Measurements from ENCODE around the gene SCLY. TPM values are rescaled to one million over a fixed set of nuclear protein-coding genes. Genes with fewer than 3 reads are reported as not detected.

SCLY gene
- polyA plus RNA-seq, 3 donors: 9.5 to 10.6 (median 10.3) TPM

GRCh38 chr2:238106339-238106697 is 45.5 kb downstream of the SCLY start:
- Mint-ChIP-seq H3K27me3 (ENCODE audit: low read depth in 3 of 3) (peaks cover 2 to 7% (median 3%) of the 10 kb centered on the region in 3 donors), H3K27ac (no peak overlapping the region), H3K4me1 (peaks cover 20% of the 10 kb centered on the region), H3K4me3 (no peak overlapping the region), H3K9me3 (peaks cover 0 to 8% (median 3%) of the 10 kb centered on the region in 7 donors), H3K36me3 (no peaks in the 10 kb centered on the region)
- Histone ChIP-seq H3K4me1 (ENCODE audit: control insufficient read depth in 1 of 2, insufficient read depth in 2 of 2, low read length in 2 of 2) (peaks cover 17 to 25% of the 10 kb centered on the region in 2 donors), H2AFZ (ENCODE audit: insufficient read depth, low read depth, low read length, poor library complexity, severe bottlenecking) (no peak overlapping the region), H3K27me3 (ENCODE audit: control insufficient read depth in 2 of 2, insufficient read depth in 2 of 2, low read length in 2 of 2) (no peaks in the 10 kb centered on the region), H3K36me3 (replicated peaks in 1 of 2; ENCODE audit: control insufficient read depth in 1 of 2, insufficient read depth in 2 of 2, low read length in 2 of 2) (no peaks in the 10 kb centered on the region), H3K4me3 (replicated peaks in 1 of 3; ENCODE audit: low read depth in 2 of 3, low read length in 3 of 3) (no peak overlapping the region), H3K27ac (ENCODE audit: low read depth in 1 of 2, low read length in 2 of 2) (no peak overlapping the region), H3K79me2 (ENCODE audit: insufficient read depth, low read length) (no peaks in the 10 kb centered on the region), H3K4me2 (replicated peaks; ENCODE audit: extremely low read depth, low read length, poor library complexity, severe bottlenecking) (no peak overlapping the region), H3K9me3 (replicated peaks in 1 of 2; ENCODE audit: control insufficient read depth in 1 of 2, insufficient read depth in 1 of 2, low read length in 2 of 2) (peaks cover 0 to 5% of the 10 kb centered on the region in 2 donors), H3K9ac (ENCODE audit: insufficient read depth, low read length, poor library complexity, severe bottlenecking) (no peak overlapping the region), H4K20me1 (ENCODE audit: insufficient read depth, low read length) (no peaks in the 10 kb centered on the region)
- no peak for DNase-seq
- intact Hi-C loops (cut with micrococcal nuclease): no loop called here
- TF ChIP-seq, protein P1, sequence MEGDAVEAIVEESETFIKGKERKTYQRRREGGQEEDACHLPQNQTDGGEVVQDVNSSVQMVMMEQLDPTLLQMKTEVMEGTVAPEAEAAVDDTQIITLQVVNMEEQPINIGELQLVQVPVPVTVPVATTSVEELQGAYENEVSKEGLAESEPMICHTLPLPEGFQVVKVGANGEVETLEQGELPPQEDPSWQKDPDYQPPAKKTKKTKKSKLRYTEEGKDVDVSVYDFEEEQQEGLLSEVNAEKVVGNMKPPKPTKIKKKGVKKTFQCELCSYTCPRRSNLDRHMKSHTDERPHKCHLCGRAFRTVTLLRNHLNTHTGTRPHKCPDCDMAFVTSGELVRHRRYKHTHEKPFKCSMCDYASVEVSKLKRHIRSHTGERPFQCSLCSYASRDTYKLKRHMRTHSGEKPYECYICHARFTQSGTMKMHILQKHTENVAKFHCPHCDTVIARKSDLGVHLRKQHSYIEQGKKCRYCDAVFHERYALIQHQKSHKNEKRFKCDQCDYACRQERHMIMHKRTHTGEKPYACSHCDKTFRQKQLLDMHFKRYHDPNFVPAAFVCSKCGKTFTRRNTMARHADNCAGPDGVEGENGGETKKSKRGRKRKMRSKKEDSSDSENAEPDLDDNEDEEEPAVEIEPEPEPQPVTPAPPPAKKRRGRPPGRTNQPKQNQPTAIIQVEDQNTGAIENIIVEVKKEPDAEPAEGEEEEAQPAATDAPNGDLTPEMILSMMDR (IDR thresholded peaks at IDR 0.05): no peak
- WGBS (ENCODE audit: insufficient coverage): 95% methylated on average over 13 of the region's 13 CpGs

- Histone ChIP-seq H3K4me3 (replicated peaks in 1 of 3; ENCODE audit: low read depth in 2 of 3, low read length in 3 of 3) (peak overlapping the region in 1 of 3 experiments; percentile 54), H3K27ac (ENCODE audit: low read depth in 1 of 2, low read length in 2 of 2) (no peak overlapping the region)
- 72% methylated on average over 27 of the region's 28 CpGs for WGBS (ENCODE audit: insufficient coverage)
Measured at GRCh38 chr2:238106698-238107524, 46.1 kb downstream of the SCLY start.

More at GRCh38 chr2:238106698-238107524, 46.1 kb downstream of the SCLY start:
- Histone ChIP-seq H3K79me2 (ENCODE audit: insufficient read depth, low read length) (no peaks in the 10 kb centered on the region), H3K9ac (ENCODE audit: insufficient read depth, low read length, poor library complexity, severe bottlenecking) (no peak overlapping the region), H2AFZ (ENCODE audit: insufficient read depth, low read depth, low read length, poor library complexity, severe bottlenecking) (peak overlapping the region; percentile 63), H3K36me3 (replicated peaks in 1 of 2; ENCODE audit: control insufficient read depth in 1 of 2, insufficient read depth in 2 of 2, low read length in 2 of 2) (no peaks in the 10 kb centered on the region), H4K20me1 (ENCODE audit: insufficient read depth, low read length) (no peaks in the 10 kb centered on the region), H3K4me1 (ENCODE audit: control insufficient read depth in 1 of 2, insufficient read depth in 2 of 2, low read length in 2 of 2) (peaks cover 17 to 25% of the 10 kb centered on the region in 2 donors), H3K4me2 (replicated peaks; ENCODE audit: extremely low read depth, low read length, poor library complexity, severe bottlenecking) (peak overlapping the region; percentile 65), H3K27me3 (ENCODE audit: control insufficient read depth in 2 of 2, insufficient read depth in 2 of 2, low read length in 2 of 2) (no peaks in the 10 kb centered on the region), H3K9me3 (replicated peaks in 1 of 2; ENCODE audit: control insufficient read depth in 1 of 2, insufficient read depth in 1 of 2, low read length in 2 of 2) (peaks cover 0 to 6% of the 10 kb centered on the region in 2 donors)
- Mint-ChIP-seq H3K4me3 (peak overlapping the region; percentile 80 to 87), H3K27ac (peak overlapping the region in 3 of 7 donors; percentile 42 to 81 (median 54)), H3K27me3 (ENCODE audit: low read depth in 3 of 3) (peaks cover 2 to 7% (median 3%) of the 10 kb centered on the region in 3 donors), H3K4me1 (peaks cover 20% of the 10 kb centered on the region), H3K36me3 (no peaks in the 10 kb centered on the region), H3K9me3 (peaks cover 0 to 11% (median 4%) of the 10 kb centered on the region in 7 donors)
- TF ChIP-seq, protein P1 (IDR thresholded peaks at IDR 0.05): peak; percentile 64
- intact Hi-C loops (cut with micrococcal nuclease): no loop called here
- peak in 2 of 3 donors; percentile 17 to 19 for DNase-seq
